ENCODE data around the gene FARP2. TPM values are rescaled to one million over a fixed set of nuclear protein-coding genes. Genes with fewer than 3 reads are reported as not detected.

The FARP2 gene
- total and polyA plus RNA-seq, 10 donors, result 9.1 to 72.8 (median 53.4) TPM

- H3K9me3 ChIP-seq, result no peaks in the 10 kb centered on the region
- peaks cover 6 to 23% (median 16%) of the 10 kb centered on the region in 6 donors for H3K4me1 ChIP-seq
- no peak for TF ChIP-seq CTCF (IDR thresholded peaks at IDR 0.05 in 8 of 11, conservative IDR thresholded peaks at IDR 0.05 in 3 of 11)
- no peak for TF ChIP-seq POLR2AphosphoS5 (IDR thresholded peaks at IDR 0.05)
- TF ChIP-seq POLR2A (IDR thresholded peaks at IDR 0.05), result no peak
- 8 to 22% (median 9%) methylated on average over 40 to 68 of the region's 68 CpGs for WGBS, 5 donors
- no peaks in the 10 kb centered on the region for H3K36me3 ChIP-seq
- no peak overlapping the region for H3K27ac ChIP-seq
- H3K4me3 ChIP-seq, result peak overlapping the region; percentile 12 to 61 (median 34)
- H3K27me3 ChIP-seq (replicated peaks in 1 of 7), result peaks cover 0 to 70% (median 17%) of the 10 kb centered on the region in 7 donors
- peak; percentile 79 for DNase-seq
- intact Hi-C loops (cut with DNase I; ENCODE audit: low total_unique reads), result no loop called here
These were observed 184.9 kb downstream of the FARP2 start for GRCh38 chr2:241540771-241541561.

- WGBS, 5 donors, result 18 to 40% (median 27%) methylated on average over 9 to 62 of the region's 62 CpGs
- intact Hi-C loops (cut with DNase I; ENCODE audit: low total_unique reads), result no loop called here
- H3K4me3 ChIP-seq, result peak overlapping the region in 6 of 8 donors; percentile 13 to 61 (median 34)
These were observed 185.6 kb downstream of the FARP2 start for GRCh38 chr2:241541564-241542277.

GRCh38 chr2:241542278-241542605 is 186.2 kb downstream of the FARP2 start:
- peak overlapping the region in 1 of 8 donors; percentile 61 for H3K4me3 ChIP-seq
- H3K27me3 ChIP-seq (replicated peaks in 1 of 7), result peaks cover 0 to 80% (median 20%) of the 10 kb centered on the region in 7 donors
- H3K27ac ChIP-seq, result no peak overlapping the region
- TF ChIP-seq POLR2A (IDR thresholded peaks at IDR 0.05), result no peak
- no peak for TF ChIP-seq CTCF (IDR thresholded peaks at IDR 0.05 in 8 of 11, conservative IDR thresholded peaks at IDR 0.05 in 3 of 11)
- TF ChIP-seq POLR2AphosphoS5 (IDR thresholded peaks at IDR 0.05), result no peak
- H3K36me3 ChIP-seq, result no peaks in the 10 kb centered on the region
- H3K4me1 ChIP-seq, result peaks cover 6 to 23% (median 16%) of the 10 kb centered on the region in 6 donors
- intact Hi-C loops (cut with DNase I; ENCODE audit: low total_unique reads), result no loop called here
- WGBS, 5 donors, result 63 to 81% (median 73%) methylated on average over 2 to 15 of the region's 15 CpGs
- no peaks in the 10 kb centered on the region for H3K9me3 ChIP-seq
- peak; percentile 64 for DNase-seq

More at GRCh38 chr2:241541564-241542277, 185.6 kb downstream of the FARP2 start:
- Histone ChIP-seq H3K27ac (no peak overlapping the region), H3K36me3 (no peaks in the 10 kb centered on the region), H3K27me3 (replicated peaks in 1 of 7) (peaks cover 0 to 75% (median 18%) of the 10 kb centered on the region in 7 donors), H3K4me1 (peaks cover 6 to 23% (median 16%) of the 10 kb centered on the region in 6 donors), H3K9me3 (no peaks in the 10 kb centered on the region)
- TF ChIP-seq POLR2A (IDR thresholded peaks at IDR 0.05) (no peak), CTCF (IDR thresholded peaks at IDR 0.05 in 8 of 11, conservative IDR thresholded peaks at IDR 0.05 in 3 of 11) (no peak), POLR2AphosphoS5 (IDR thresholded peaks at IDR 0.05) (no peak)
- peak; percentile 72 for DNase-seq

Small RNAs within 50 kb of the gene (microRNA-seq; reads per million reads assigned to microRNA genes)
- 0 reads per million in 3 donors for gene MIR3133

Small RNAs within 50 kb of the gene (small RNA-seq; reads per million reads assigned to genes)
- gene MIR3133, result 0 reads per million in 4 donors

Other genes with a start within 250 kb of the FARP2 start
- gene PASK, start 206.8 kb upstream of the FARP2 start, total RNA-seq, result 10 to 100 TPM; 10.4 to 35.6 (median 20.8) TPM
- 10 to 100 TPM in 2 of 3 donors, 1 to 10 TPM in 1; 8.0 to 11.8 (median 10.6) TPM for gene PASK, start 206.8 kb upstream of the FARP2 start, polyA plus RNA-seq
- 10 to 100 TPM; 36.1 to 89.3 (median 49.8) TPM for gene PPP1R7, start 205.8 kb upstream of the FARP2 start, total RNA-seq
- gene PPP1R7, start 205.8 kb upstream of the FARP2 start, polyA plus RNA-seq, result 10 to 100 TPM; 37.3 to 56.5 (median 47.9) TPM
- 1 to 10 TPM; 1.5 to 3.5 (median 3.0) TPM for gene ANO7, start 167.6 kb upstream of the FARP2 start, total RNA-seq
- 1 to 10 TPM in 1 of 3 donors, under 1 TPM in 2; 0.46 to 1.3 (median 0.56) TPM for gene ANO7, start 167.6 kb upstream of the FARP2 start, polyA plus RNA-seq
- 100 to 1,000 TPM; 207 to 333 (median 268) TPM for gene HDLBP, start 40.6 kb upstream of the FARP2 start, total RNA-seq
- 10 to 100 TPM; 46.1 to 63.3 (median 51.4) TPM for gene HDLBP, start 40.6 kb upstream of the FARP2 start, polyA plus RNA-seq
- gene SEPTIN2, start 40.4 kb upstream of the FARP2 start, total RNA-seq, result 100 to 1,000 TPM; 236 to 350 (median 327) TPM
- gene SEPTIN2, start 40.4 kb upstream of the FARP2 start, polyA plus RNA-seq, result 100 to 1,000 TPM in 2 of 3 donors, 10 to 100 TPM in 1; 90.3 to 164 (median 102) TPM
- 100 to 1,000 TPM; 127 to 217 (median 167) TPM for gene STK25, start 152.3 kb downstream of the FARP2 start, total RNA-seq
- 100 to 1,000 TPM; 133 to 254 (median 213) TPM for gene STK25, start 152.3 kb downstream of the FARP2 start, polyA plus RNA-seq
- gene BOK, start 202.5 kb downstream of the FARP2 start, total RNA-seq, result 10 to 100 TPM in 4 of 7 donors, 1 to 10 TPM in 3; 6.5 to 19.4 (median 13.0) TPM
- 1 to 10 TPM; 3.0 to 7.2 (median 4.5) TPM for gene BOK, start 202.5 kb downstream of the FARP2 start, polyA plus RNA-seq

All from spleen (tissue), 11 donors.